GM19468 (cell line): Measurements from ENCODE around the gene CD244.
"Not testable (repeated sequence)": the region's sequence is repeated elsewhere in the genome, so short reads cannot be mapped to it uniquely, and the experiment has no call there.

Experiments used
- ATAC-seq: cut with Tn5 transposase; IDR thresholded peaks from one replicate; pipeline ENCODE4 v1.9.1; 2021; ENCODE audit warnings: mild to moderate bottlenecking, moderate library complexity, moderate number of reproducible peaks; ENCODE audit not compliant: unreplicated experiment; ENCODE audit errors: extremely low read depth

The CD244 gene

DNA sequence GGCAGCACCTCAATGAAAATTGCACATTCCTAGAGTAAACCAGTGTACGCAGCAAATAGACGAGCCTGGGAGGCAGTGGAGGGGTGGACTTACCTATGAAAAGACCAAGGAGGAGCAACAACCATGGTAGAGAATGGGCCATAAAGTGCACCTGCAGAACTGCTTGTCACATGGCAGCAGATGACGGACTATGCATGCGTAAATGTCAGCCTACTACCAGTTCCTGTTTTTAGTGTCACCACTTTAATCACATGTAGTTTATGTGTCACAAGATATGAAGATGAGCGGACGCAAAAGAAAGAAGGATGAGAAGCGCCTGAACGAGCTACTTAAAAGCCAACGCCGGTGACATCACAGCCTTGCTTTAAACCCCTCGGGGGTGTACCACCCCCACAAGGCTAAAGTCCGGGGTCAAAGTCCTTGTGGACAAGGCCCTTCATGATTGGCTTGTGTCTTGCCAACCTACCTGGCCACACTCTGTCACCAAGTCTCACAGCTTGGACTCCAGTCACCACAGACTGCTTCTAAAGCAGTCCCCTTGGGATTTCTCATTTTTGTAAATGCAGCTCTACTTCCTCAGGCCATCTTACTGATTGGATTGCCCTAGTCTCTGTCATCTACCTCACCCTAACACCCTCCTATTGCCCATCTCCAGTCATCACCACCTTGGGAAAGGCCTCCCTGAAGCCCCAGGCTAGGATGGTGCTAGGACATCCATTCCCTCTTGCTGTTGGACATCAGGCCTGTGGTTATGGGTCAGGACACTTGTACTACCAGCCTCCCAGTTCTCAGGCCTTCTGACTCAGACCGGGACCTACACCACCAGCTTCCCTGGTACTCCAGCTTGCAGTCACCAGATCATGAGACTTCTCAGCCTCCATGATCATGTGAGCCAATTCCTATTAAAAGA is 72.7 kb downstream of the CD244 start:
- ATAC-seq, result peak; percentile 40

DNA sequence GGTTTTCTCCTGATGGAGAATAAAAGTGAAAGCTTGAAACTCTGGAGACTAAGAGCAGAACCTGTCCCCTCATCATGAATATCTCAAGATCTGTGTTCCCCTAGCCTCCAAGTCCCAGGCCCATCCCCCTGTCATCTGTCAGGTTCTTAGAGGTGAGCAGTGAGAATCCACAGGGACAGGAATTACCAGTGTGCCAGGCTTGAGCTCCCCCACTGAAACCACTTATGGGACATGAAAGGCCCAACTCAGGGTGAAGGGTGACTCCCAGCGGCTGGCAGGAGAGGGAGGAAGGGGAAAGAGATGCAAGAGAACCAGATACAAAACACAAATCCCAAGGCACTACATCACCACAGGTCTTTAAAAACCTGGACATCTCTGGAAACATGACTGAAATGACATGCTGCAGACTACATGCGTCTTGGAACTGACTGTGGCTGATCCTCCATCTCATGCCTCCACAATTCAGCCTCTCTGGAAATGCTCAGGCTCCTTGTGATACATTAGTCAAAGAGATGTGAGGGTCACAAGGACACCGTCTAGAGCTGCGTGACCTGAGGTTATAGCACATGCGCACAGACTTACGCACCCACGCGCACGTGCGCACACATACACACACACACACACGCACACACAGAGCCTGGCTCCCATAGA is 73.5 kb downstream of the CD244 start:
- ATAC-seq, result no peak

GRCh38 chr1:160782988-160783765 is 79.5 kb downstream of the CD244 start:
- ATAC-seq, result not testable (repeated sequence)

DNA sequence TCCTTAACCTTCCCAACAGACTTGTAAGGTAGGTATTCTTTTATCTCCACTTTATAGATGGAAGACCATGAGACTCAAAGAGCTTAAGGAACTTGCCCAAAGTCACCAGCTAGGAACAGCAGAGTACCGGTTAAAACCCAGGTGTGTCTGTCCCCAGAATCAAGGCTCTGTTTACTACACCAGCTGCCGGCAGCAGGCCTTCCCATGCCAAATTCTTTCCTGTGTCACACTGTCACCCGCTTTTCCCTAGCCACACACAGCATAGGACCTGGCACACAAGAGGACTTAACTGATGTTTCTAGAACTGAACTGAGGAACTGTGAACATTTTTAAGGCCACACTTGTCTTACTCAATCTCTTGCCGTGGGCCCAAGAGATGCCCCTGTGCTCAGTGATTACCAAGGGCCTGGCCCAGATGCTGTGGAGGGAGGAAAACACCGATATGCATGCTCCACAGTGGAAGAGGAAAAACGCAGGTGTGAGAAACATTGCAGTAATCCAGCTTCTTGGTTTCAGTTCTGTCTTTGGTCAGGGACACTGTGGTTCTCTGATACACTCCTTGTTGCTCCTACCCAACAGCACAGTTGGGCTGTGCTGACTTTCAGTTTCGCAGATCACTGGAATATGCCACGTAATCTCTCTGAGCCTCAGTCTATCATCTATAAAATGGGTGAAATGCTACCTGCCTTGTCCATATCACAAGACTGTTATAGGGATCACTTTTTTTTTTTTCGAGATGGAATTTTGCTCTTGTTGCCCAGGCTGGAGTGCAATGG is 80.6 kb downstream of the CD244 start:
- no peak for ATAC-seq

DNA sequence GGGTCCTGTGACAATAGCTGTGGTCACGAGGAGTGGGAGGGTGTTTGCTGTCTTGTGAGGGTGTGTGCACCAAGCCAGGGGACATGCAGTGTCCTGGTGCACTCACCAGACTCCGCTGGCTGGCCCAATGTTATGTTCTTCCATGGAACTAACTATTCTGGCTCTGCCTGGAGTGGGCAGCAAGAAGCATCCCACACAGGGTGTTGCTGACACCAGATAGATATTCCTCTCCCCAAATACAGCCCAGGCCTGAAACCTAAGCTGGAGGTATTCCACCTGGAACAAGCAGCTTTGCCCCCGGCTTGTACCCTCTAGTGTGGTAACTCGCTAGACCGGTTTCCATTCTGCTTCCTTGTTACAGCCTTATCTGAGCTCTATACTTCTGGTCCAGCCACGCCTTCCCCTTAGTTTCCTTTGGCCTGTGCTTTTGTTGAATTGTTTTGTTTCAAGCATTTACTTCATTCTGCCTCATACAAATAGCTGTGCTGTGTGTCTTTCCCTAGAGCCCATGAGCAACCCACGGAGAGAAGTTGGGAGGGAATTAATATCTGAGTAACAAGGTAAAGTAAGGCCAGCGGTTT is 81.4 kb downstream of the CD244 start:
- no peak for ATAC-seq

DNA sequence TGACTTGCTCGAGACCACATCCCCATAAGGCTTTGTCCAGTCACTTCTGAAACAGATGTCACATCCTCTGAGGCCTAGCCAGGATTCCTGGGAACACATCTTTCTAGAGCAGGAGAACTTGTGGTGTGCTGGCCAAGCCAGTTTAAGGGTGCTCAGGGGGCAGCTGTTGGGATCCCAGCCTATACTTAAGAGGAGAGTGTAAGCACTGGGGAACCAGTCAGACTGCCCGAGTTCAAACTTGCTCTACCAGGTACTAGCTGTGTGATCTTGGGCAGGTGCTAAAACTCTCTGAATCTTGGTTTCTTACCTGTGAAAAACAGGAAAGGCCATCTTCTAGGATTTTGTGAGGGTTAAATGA is 82.3 kb downstream of the CD244 start:
- ATAC-seq, result no peak
